HG02759 (cell line): Measurements from ENCODE around the gene CACNA1S.

Source experiments
- ATAC-seq: cut with Tn5 transposase; IDR thresholded peaks from one replicate; pipeline ENCODE4 v1.9.1; 2021; ENCODE audit warnings: mild to moderate bottlenecking, moderate library complexity; ENCODE audit not compliant: unreplicated experiment

Gene CACNA1S

GRCh38 chr1:201119206-201120197 lies 7.3 kb upstream of the CACNA1S start:
- ATAC-seq: no peak

GRCh38 chr1:201116091-201116490 lies 3.9 kb upstream of the CACNA1S start:
- ATAC-seq: no peak

- no peak for ATAC-seq
Observed at GRCh38 chr1:201115390-201115937, 3.2 kb upstream of the CACNA1S start.

GRCh38 chr1:201114245-201115131 lies 2.3 kb upstream of the CACNA1S start:
- ATAC-seq: peak; percentile 78

GRCh38 chr1:201113451-201114244 lies 1.4 kb upstream of the CACNA1S start:
- no peak for ATAC-seq

- ATAC-seq: no peak
Observed at GRCh38 chr1:201112926-201113325, 700 bp upstream of the CACNA1S start.

- ATAC-seq: no peak
Observed at GRCh38 chr1:201111672-201112071, 554 bp downstream of the CACNA1S start.

- no peak for ATAC-seq
Observed at GRCh38 chr1:201111156-201111555, 1.1 kb downstream of the CACNA1S start.

GRCh38 chr1:201110616-201111015 lies 1.6 kb downstream of the CACNA1S start:
- ATAC-seq: no peak

GRCh38 chr1:201110138-201110537 lies 2.1 kb downstream of the CACNA1S start:
- no peak for ATAC-seq

- no peak for ATAC-seq
Observed at GRCh38 chr1:201109651-201110050, 2.6 kb downstream of the CACNA1S start.

- ATAC-seq: no peak
Observed at GRCh38 chr1:201108614-201109013, 3.6 kb downstream of the CACNA1S start.

- no peak for ATAC-seq
Observed at GRCh38 chr1:201105688-201106087, 6.5 kb downstream of the CACNA1S start.

- no peak for ATAC-seq
Observed at GRCh38 chr1:201104141-201104540, 8.1 kb downstream of the CACNA1S start.

- ATAC-seq: no peak
Observed at GRCh38 chr1:201103666-201104065, 8.6 kb downstream of the CACNA1S start.

- ATAC-seq: no peak
Observed at GRCh38 chr1:201100169-201100930, 11.9 kb downstream of the CACNA1S start.

- no peak for ATAC-seq
Observed at GRCh38 chr1:201098992-201099677, 13.1 kb downstream of the CACNA1S start.

- ATAC-seq: no peak
Observed at GRCh38 chr1:201096977-201097856, 15.0 kb downstream of the CACNA1S start.
